ENCODE data around the gene ADAM12. TPM values are rescaled to one million over a fixed set of nuclear protein-coding genes. Genes with fewer than 3 reads are reported as not detected.

Gene ADAM12
- total and polyA plus RNA-seq, 2 experiments from 2014 or later = 0.13 to 0.87 TPM

GRCh38 chr10:126179637-126180036 lies 208.6 kb downstream of the ADAM12 start (continued):
- TF ChIP-seq ZNF114 (CRISPR knock-in tag; IDR thresholded peaks at IDR 0.05) = no peak

- Mint-ChIP-seq H3K4me1 (peaks cover 38% of the 10 kb centered on the region), H3K9me3 (no peaks in the 10 kb centered on the region)
- peak; percentile 79 for ATAC-seq
These were observed 210.8 kb downstream of the ADAM12 start for GRCh38 chr10:126177417-126178030.

More at GRCh38 chr10:126177417-126178030, 210.8 kb downstream of the ADAM12 start:
- H4K20me1 ChIP-seq (replicated peaks; ENCODE audit: insufficient read depth) = no peaks in the 10 kb centered on the region
- peak overlapping the region; percentile 63 for H3K4me2 ChIP-seq
- H3K4me1 ChIP-seq (ENCODE audit: insufficient read depth) = peaks cover 32% of the 10 kb centered on the region
- peak; percentile 77 for DNase-seq (ENCODE audit: low spot score)
- H3K79me2 ChIP-seq (replicated peaks; ENCODE audit: insufficient read depth) = no peaks in the 10 kb centered on the region
- Mint-ChIP-seq H3K27ac (peak overlapping the region; percentile 80), H3K27me3 (ENCODE audit: insufficient read depth, low read depth, poor library complexity) (peaks cover 13% of the 10 kb centered on the region), H3K4me3 (peak overlapping the region; percentile 46), H3K36me3 (ENCODE audit: low read depth) (no peaks in the 10 kb centered on the region)
- no peak for TF ChIP-seq CTCF (conservative IDR thresholded peaks at IDR 0.05; ENCODE audit: low read depth in 2 of 2)
- no peak for TF ChIP-seq REST (IDR thresholded peaks at IDR 0.05; ENCODE audit: unreplicated experiment)
- TF ChIP-seq ZNF462 (CRISPR knock-in tag; IDR thresholded peaks at IDR 0.05) = 0 out of 2 replicates have a peak, but pooled peaks have one; percentile 58
- no peak for TF ChIP-seq POLR2AphosphoS5 (IDR thresholded peaks at IDR 0.05; ENCODE audit: low read depth)
- TF ChIP-seq NANOG (IDR thresholded peaks at IDR 0.05; ENCODE audit: borderline replicate concordance) = no peak
- no peaks in the 10 kb centered on the region for H3K27me3 ChIP-seq (ENCODE audit: insufficient read depth)
- no peaks in the 10 kb centered on the region for H3K9me2 ChIP-seq (ENCODE audit: insufficient read depth)
- H3K4me3 ChIP-seq = peak overlapping the region; percentile 9
- peak overlapping the region; percentile 78 for H3K27ac ChIP-seq (ENCODE audit: low read depth)
- no peaks in the 10 kb centered on the region for H3F3A ChIP-seq (replicated peaks; ENCODE audit: low read depth)
- no peak overlapping the region for H2AFZ ChIP-seq
- H3K36me3 ChIP-seq (ENCODE audit: insufficient read depth) = no peaks in the 10 kb centered on the region
